GM23338 (cell line): Measurements from ENCODE around the gene PSMB7. TPM values are rescaled to one million over a fixed set of nuclear protein-coding genes. Genes with fewer than 3 reads are reported as not detected.

Experiments
- ATAC-seq: fragments of 200-7000 bp; cut with Tn5 transposase; 3 replicates; pipeline ENCODE4 v1.9.1; 2020
- DNase-seq: peaks from one replicate; pipeline ENCODE4 v3.0.0-alpha.2; 2015; ENCODE audit warnings: low spot score
- H2AFZ ChIP-seq: fragments of 200-600 bp; sonication (generic); 2 replicates; pipeline ENCODE4 v1.8.0; 2016; ENCODE audit warnings: antibody characterized with exemption, mild to moderate bottlenecking, moderate library complexity
- H3F3A ChIP-seq: fragments of 200-600 bp; sonication (generic); replicated peaks from 2 replicates; pipeline ENCODE4 v1.8.0; 2017; ENCODE audit warnings: antibody characterized with exemption, mixed run types, low read depth
- H3K27ac ChIP-seq: fragments of 200-600 bp; sonication (generic); 2 replicates; pipeline ENCODE4 v1.6.1; 2016; ENCODE audit warnings: low read depth
- H3K27me3 ChIP-seq: fragments of 200-600 bp; sonication (generic); 2 replicates; pipeline ENCODE4 v1.8.0; 2016; ENCODE audit warnings: mild to moderate bottlenecking, mixed run types, moderate library complexity; ENCODE audit not compliant: insufficient read depth
- H3K36me3 ChIP-seq: fragments of 200-600 bp; sonication (generic); 2 replicates; pipeline ENCODE4 v1.8.0; 2016; ENCODE audit warnings: mild to moderate bottlenecking; ENCODE audit not compliant: insufficient read depth
- H3K4me1 ChIP-seq: fragments of 200-600 bp; sonication (generic); 2 replicates; pipeline ENCODE4 v1.8.0; 2016; ENCODE audit warnings: mild to moderate bottlenecking, moderate library complexity; ENCODE audit not compliant: insufficient read depth
- H3K4me2 ChIP-seq: fragments of 200-600 bp; sonication (generic); 2 replicates; pipeline ENCODE4 v1.7.1; 2017; ENCODE audit warnings: mixed run types
- H3K4me3 ChIP-seq: fragments of 200-600 bp; sonication (generic); 2 replicates; pipeline ENCODE4 v1.6.1; 2016; ENCODE audit warnings: mixed run types
- H3K79me2 ChIP-seq: fragments of 200-600 bp; sonication (generic); replicated peaks from 2 replicates; pipeline ENCODE4 v1.8.0; 2017; ENCODE audit warnings: mild to moderate bottlenecking; ENCODE audit not compliant: insufficient read depth
- H3K9me2 ChIP-seq: fragments of 200-600 bp; sonication (generic); 2 replicates; pipeline ENCODE4 v1.8.0; 2017; ENCODE audit not compliant: insufficient read depth
- H4K20me1 ChIP-seq: fragments of 200-600 bp; sonication (generic); replicated peaks from 2 replicates; pipeline ENCODE4 v1.8.0; 2017; ENCODE audit warnings: mild to moderate bottlenecking; ENCODE audit not compliant: insufficient read depth
- H3K27ac Mint-ChIP-seq: 2 replicates; pipeline ENCODE4 v1.8.0; 2020; ENCODE audit warnings: inconsistent platforms, mild to moderate bottlenecking, moderate library complexity, mixed read lengths
- H3K27me3 Mint-ChIP-seq: 3 replicates; pipeline ENCODE4 v1.8.0; 2022; ENCODE audit warnings: low read depth, mild to moderate bottlenecking, moderate library complexity, mixed read lengths, inconsistent platforms; ENCODE audit not compliant: insufficient read depth, poor library complexity
- H3K36me3 Mint-ChIP-seq: 3 replicates; pipeline ENCODE4 v1.8.0; 2021; ENCODE audit warnings: low read depth, mild to moderate bottlenecking, inconsistent platforms, moderate library complexity, mixed read lengths
- H3K4me1 Mint-ChIP-seq: 3 replicates; pipeline ENCODE4 v1.8.0; 2020; ENCODE audit warnings: mild to moderate bottlenecking, inconsistent platforms, mixed read lengths
- H3K4me3 Mint-ChIP-seq: 3 replicates; pipeline ENCODE4 v1.8.0; 2021; ENCODE audit warnings: moderate library complexity, mild to moderate bottlenecking, inconsistent platforms, mixed read lengths
- H3K9me3 Mint-ChIP-seq: 3 replicates; pipeline ENCODE4 v1.8.0; 2020; ENCODE audit warnings: moderate library complexity, mild to moderate bottlenecking, inconsistent platforms, mixed read lengths
- CREB1 ChIP-seq: fragments of 250-450 bp; sonication (Bioruptor Pico); IDR thresholded peaks from 2 replicates; pipeline ENCODE4 v1.5.0; 2020; ENCODE audit warnings: low read depth, mild to moderate bottlenecking, moderate library complexity
- ETS1 ChIP-seq: IDR thresholded peaks from 2 replicates; pipeline ENCODE4 v1.6.1; 2016; ENCODE audit warnings: antibody characterized with exemption
- EZH2 ChIP-seq: fragments of 200-600 bp; sonication (generic); IDR thresholded peaks from one replicate; pipeline ENCODE4 v1.8.0; 2017; ENCODE audit warnings: antibody characterized with exemption, mild to moderate bottlenecking, low read depth; ENCODE audit not compliant: unreplicated experiment
- NANOG ChIP-seq: IDR thresholded peaks from 2 replicates; pipeline ENCODE4 v1.6.1; 2016; ENCODE audit warnings: antibody characterized with exemption, borderline replicate concordance
- ZNF114 ChIP-seq: fragments of 250-450 bp; sonication (Bioruptor Pico); IDR thresholded peaks from 2 replicates; pipeline ENCODE4 v1.5.0; 2020; ENCODE audit warnings: mild to moderate bottlenecking, moderate library complexity
- ZNF331 ChIP-seq: fragments of 250-450 bp; sonication (Bioruptor Pico); IDR thresholded peaks from 2 replicates; pipeline ENCODE4 v1.5.0; 2020; ENCODE audit warnings: low read depth, mild to moderate bottlenecking, moderate library complexity
- ZNF462 ChIP-seq: fragments of 250-450 bp; sonication (Bioruptor Pico); IDR thresholded peaks from 2 replicates; pipeline ENCODE4 v1.5.0; 2020; ENCODE audit warnings: mild to moderate bottlenecking, moderate library complexity
- polyA plus RNA-seq: library from polyadenylated mRNA; unstranded; fragments of >200 nt; fragmentation: Nextera tagmentation; extraction: Ambion mirVana; gene quantifications from 2 replicates; pipeline ENCODE4 v1.2.1, GENCODE V29; 2016
- total RNA-seq: library from RNA; depleted of rRNA; stranded (reverse); fragments of >200 nt; shearing (Covaris generic); gene quantifications from 2 replicates; pipeline ENCODE4 v1.2.3, GENCODE V29; 2014

Gene PSMB7
- total and polyA plus RNA-seq, 2 experiments from 2014 or later = 255 to 268 TPM

- TF ChIP-seq ZNF462 (CRISPR knock-in tag) (no peak), CREB1 (CRISPR knock-in tag) (no peak), EZH2 (no peak), ZNF331 (no peak), ZNF114 (no peak)
Measured at GRCh38 chr9:124356745-124357390, 58.4 kb downstream of the PSMB7 start (continued).

GRCh38 chr9:124355941-124356744, 59.1 kb downstream of the PSMB7 start:
- Histone ChIP-seq H3K9me2 (no peaks in the 10 kb centered on the region), H3K79me2 (peaks cover 47% of the 10 kb centered on the region), H3K27me3 (no peaks in the 10 kb centered on the region), H3K27ac (no peak overlapping the region), H3F3A (no peaks in the 10 kb centered on the region), H3K4me1 (no peaks in the 10 kb centered on the region), H3K4me3 (no peak overlapping the region), H3K4me2 (no peak overlapping the region), H4K20me1 (peaks cover 29% of the 10 kb centered on the region), H2AFZ (no peak overlapping the region), H3K36me3 (peaks cover 10% of the 10 kb centered on the region; the same call in 1 of the 2 replicates)
- no peaks in the 10 kb centered on the region for H3K9me3 Mint-ChIP-seq
- H3K4me3 Mint-ChIP-seq = no peak overlapping the region
- no peak overlapping the region for H3K27ac Mint-ChIP-seq
- DNase-seq = no peak
- ATAC-seq = no peak
- peaks cover 48% of the 10 kb centered on the region for H3K36me3 Mint-ChIP-seq
- H3K4me1 Mint-ChIP-seq = peaks cover 16% of the 10 kb centered on the region
- H3K27me3 Mint-ChIP-seq = peaks cover 18% of the 10 kb centered on the region
- TF ChIP-seq ZNF462 (CRISPR knock-in tag) (no peak), ETS1 (no peak), NANOG (no peak)
